Right cardiac atrium (tissue), 5 donors: Measurements from ENCODE around the gene ZNF296. TPM values are rescaled to one million over a fixed set of nuclear protein-coding genes. Genes with fewer than 3 reads are reported as not detected.

ENCODE experiments used
- ATAC-seq, 2 donors: fragments of 200-7000 bp; cut with Tn5 transposase; one replicate each; pipeline versions ENCODE4 v1.8.0 to v1.9.1; 2020; ENCODE audit warnings: moderate library complexity in 2 of 2, mild to moderate bottlenecking in 1 of 2
- DNase-seq, 3 donors: peaks; one replicate each; pipeline ENCODE4 v3.0.0-alpha.2; 2020
- H3K27ac ChIP-seq: one replicate; pipeline ENCODE4 v1.5.1; 2013; ENCODE audit warnings: mild to moderate bottlenecking, low read length, control low read depth, moderate library complexity
- H3K27me3 ChIP-seq: one replicate; pipeline ENCODE4 v1.6.1; 2013; ENCODE audit not compliant: control insufficient read depth, insufficient read depth
- H3K4me1 ChIP-seq: one replicate; pipeline ENCODE4 v1.6.1; 2013; ENCODE audit warnings: low read length; ENCODE audit not compliant: control insufficient read depth, insufficient read depth
- H3K4me3 ChIP-seq: one replicate; pipeline ENCODE4 v1.5.1; 2013; ENCODE audit warnings: low read length, control low read depth
- H3K9me3 ChIP-seq: one replicate; pipeline ENCODE4 v1.6.1; 2013; ENCODE audit warnings: low read length; ENCODE audit not compliant: control insufficient read depth
- WGBS: extraction: QIAGEN DNeasy Blood & Tissue Kit; methylation state at CpG from one replicate; pipeline ENCODE4 v1.1.7; 2013; 5-methylcytosine and 5-hydroxymethylcytosine counted together
- intact Hi-C, 4 donors: fragments of 100-400 bp; cut with DNase I; formaldehyde crosslinking; loops; one replicate each; pipeline versions ENCODE4 v1.11.0 to v1.14.0; 2022 to 2023
- polyA plus RNA-seq: library from polyadenylated mRNA; stranded (reverse); fragments of 200-250 nt; gene quantifications from one replicate; pipeline ENCODE4 v1.2.3, GENCODE V29; 2013
- total RNA-seq, 4 donors: library from RNA; stranded (reverse); fragmentation: NEBNext Ultra II Directional; extraction: Animal tissue kit (Norgen Biotek cat#: 25700); gene quantifications; one replicate each; pipeline ENCODE4 v1.2.1, GENCODE V29; 2021
- donor health status: healthy with polysubstance abuse.
- donor health status: DM: no; HTN: yes; CAD: no.
- donor health status: DM: no; HTN: no; CAD: no.
- donor health status: DM: no; HTN: yes; CAD: no; lungs with severe emphysema.
- donor health status: DM: yes; HTN: yes; CAD: no.

ZNF296 gene
- total and polyA plus RNA-seq, 5 donors: 0.25 to 0.35 (median 0.27) TPM; not detected in 1

DNA sequence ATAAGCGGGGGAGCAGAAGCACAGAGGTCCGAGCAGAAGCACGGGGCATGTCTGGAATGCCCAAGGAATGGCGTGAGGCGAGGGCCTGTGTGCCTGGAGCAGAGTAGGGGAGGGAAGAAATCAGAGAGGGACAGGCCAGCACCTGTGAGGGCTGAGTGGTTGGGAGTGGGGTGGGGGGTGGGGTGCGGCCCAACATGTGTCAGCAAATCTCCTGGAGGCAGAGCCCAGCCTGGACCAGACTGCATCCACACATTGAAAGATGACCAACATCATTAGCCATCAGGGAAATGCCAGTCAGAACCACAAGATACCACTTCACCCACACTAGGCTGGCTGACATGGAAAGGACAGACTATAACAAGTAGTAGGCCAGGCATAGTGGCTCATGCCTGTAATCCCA lies 26.2 kb downstream of the ZNF296 start:
- no peak for DNase-seq
- Histone ChIP-seq H3K9me3 (no peaks in the 10 kb centered on the region), H3K4me3 (no peak overlapping the region), H3K4me1 (peaks cover 4% of the 10 kb centered on the region), H3K27me3 (no peaks in the 10 kb centered on the region), H3K27ac (no peak overlapping the region)
- WGBS: 73% methylated on average over 6 of the region's 6 CpGs
- intact Hi-C loops: loop anchor here in 2 of 4 donors (10.0 kb wide), 1 partner anchor 145 kb away; the partner anchor contains the start of gene APOE (in 2 of the 2)
- no peak for ATAC-seq

DNA sequence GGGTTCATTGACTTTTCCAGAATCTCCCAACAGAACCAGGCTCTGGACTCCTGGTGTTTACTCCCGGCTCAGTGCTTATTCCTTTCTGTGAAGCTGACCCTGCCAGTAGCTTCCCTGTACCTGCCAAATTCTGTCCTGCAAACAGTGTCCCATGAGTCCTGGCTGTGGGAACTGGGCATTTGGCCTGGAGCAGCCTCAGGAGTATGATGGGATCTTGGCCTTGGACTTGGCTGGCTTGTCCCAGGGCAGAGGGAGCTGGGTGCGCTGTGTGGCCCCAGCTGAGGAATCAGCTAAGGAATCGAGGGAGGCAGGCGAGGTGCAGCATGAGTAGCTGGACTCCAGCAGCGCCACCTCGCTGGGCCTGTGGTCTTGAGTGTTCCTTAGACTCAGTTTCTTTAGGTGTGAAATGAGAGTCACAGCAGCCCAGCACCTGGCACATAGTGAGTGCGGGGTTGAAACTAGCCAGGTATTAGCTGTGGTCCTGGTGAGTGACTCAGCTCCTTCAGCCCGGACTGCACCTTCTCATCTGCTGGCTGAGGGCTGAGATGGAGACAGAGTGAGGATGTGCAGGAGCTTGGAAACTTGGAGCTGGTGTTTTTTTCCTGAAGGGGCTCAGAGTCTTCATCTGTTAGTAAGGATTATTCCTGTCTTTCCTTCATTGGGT lies 27.1 kb downstream of the ZNF296 start:
- Histone ChIP-seq H3K4me1 (peaks cover 4% of the 10 kb centered on the region), H3K9me3 (no peaks in the 10 kb centered on the region), H3K27ac (no peak overlapping the region), H3K27me3 (no peaks in the 10 kb centered on the region), H3K4me3 (no peak overlapping the region)
- WGBS: 77% methylated on average over 8 of the region's 8 CpGs
- intact Hi-C loops: no loop called here
- DNase-seq (no peak), ATAC-seq (peak; percentile 49 to 65)

DNA sequence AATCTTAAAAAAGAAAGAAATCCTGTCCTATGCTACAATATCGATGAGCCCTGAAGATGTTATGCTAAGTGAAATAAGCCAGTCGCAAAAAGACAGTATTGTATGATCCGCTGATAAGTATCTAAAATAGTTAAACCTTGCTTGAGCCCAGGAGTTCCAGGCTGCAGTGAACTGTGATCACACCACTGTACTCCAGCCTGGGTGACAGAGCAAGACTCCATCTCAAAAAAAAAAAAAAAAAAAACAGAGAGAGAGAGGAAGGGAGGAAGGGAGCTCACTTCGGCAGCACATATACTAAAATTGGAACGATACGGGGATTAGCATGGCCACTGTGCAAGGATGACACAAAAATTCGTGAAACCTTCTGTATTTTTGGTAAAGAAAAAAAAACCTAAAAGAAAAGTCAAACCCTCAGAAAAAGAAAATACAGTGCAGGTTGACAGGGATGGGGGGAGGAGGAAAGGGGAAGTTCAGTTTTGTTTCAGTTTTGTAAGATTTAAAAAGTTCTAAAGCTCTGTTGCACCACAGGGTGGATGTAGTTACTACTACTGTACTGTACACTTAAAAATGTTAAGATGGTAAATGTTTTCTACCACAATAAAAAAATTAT lies 29.0 kb downstream of the ZNF296 start:
- no peak for DNase-seq
- Histone ChIP-seq H3K9me3 (no peaks in the 10 kb centered on the region), H3K4me3 (no peak overlapping the region), H3K27me3 (no peaks in the 10 kb centered on the region), H3K27ac (no peak overlapping the region), H3K4me1 (peaks cover 4% of the 10 kb centered on the region)
- ATAC-seq: no peak
- 71% methylated on average over 7 of the region's 7 CpGs for WGBS
- intact Hi-C loops: no loop called here

DNA sequence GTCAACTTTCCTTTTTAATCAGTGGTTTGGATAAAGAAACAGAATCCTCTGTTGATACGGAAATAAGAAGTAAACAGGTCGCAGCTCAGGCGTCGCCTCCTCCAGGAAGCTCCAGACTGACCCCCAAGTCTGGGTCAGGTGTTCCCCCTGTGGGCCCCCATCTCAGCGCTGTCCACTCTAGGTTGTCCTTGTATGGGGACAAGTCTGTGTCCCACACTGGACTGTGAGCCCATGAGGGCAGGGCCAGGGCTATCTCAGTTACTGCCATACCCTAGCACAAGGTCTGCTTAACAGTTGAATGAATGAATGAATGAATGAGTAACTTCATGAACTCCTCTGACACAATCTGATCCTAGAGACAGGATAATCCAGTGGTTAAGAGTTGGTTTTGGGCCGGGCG lies 29.9 kb downstream of the ZNF296 start:
- Histone ChIP-seq H3K27me3 (no peaks in the 10 kb centered on the region), H3K4me3 (no peak overlapping the region), H3K4me1 (peaks cover 4% of the 10 kb centered on the region), H3K27ac (no peak overlapping the region), H3K9me3 (no peaks in the 10 kb centered on the region)
- intact Hi-C loops: no loop called here
- no peak for DNase-seq
- no peak for ATAC-seq
- 82% methylated on average over 7 of the region's 7 CpGs for WGBS

DNA sequence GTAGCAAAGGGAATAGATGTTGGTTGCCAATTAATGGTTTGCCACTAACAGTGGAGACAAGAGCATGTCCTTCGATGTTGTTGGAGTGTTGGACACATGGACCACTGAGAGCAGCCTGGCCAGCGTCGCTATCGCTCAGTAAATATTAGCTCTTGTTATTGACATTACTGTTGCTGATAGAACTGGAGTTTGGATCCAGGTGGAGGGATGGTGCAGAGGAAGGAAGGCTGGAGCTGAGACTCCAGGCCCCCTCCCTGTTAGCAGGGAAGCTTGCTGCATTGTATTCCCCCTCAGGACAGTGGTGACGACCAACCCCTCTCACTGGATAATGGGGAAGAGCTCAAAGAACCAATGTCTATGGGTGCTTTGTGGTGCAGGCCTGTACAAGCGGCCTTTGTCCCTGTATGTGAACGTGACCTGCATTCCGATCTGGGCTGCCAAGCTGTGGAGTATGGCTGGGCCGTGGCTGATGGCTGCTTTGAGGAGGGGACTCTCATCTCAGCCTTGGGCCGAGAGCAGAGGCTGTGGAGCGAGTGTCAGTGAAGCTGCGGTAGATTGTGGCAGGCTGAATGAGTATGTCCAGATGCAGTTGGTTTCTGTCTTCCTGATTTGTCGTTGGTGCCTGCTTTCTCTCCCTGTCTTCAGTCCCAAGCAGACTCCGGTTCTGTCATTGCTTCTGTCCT lies 30.5 kb downstream of the ZNF296 start:
- ATAC-seq (peak in 1 of 2 donors; percentile 28), DNase-seq (no peak)
- H3K9me3 ChIP-seq: no peaks in the 10 kb centered on the region
- H3K27ac ChIP-seq: no peak overlapping the region
- 70% methylated on average over 14 of the region's 14 CpGs for WGBS
- no peak overlapping the region for H3K4me3 ChIP-seq
- H3K4me1 ChIP-seq: peaks cover 4% of the 10 kb centered on the region
- intact Hi-C loops: no loop called here
- no peaks in the 10 kb centered on the region for H3K27me3 ChIP-seq

DNA sequence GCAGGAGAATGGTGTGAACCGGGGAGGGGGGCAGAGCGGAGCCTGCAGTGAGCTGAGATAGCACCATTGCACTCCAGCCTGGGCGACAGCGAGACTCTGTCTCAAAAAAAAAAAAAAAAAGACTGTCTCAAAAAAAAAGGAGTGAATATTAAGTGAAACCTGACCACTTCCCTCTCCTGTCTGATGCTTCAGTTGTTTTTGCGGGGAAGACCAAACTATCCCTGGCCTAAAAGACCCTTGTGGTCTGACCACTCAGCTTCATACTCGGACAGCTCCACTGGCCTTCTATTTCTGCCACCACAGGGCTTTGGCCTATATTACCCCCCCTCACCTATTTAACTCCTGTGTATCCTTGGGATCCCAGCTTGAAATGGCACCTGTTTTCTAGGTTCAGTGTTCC lies 35.2 kb downstream of the ZNF296 start:
- Histone ChIP-seq H3K9me3 (no peaks in the 10 kb centered on the region), H3K4me1 (peaks cover 4% of the 10 kb centered on the region), H3K4me3 (no peak overlapping the region), H3K27me3 (no peaks in the 10 kb centered on the region), H3K27ac (no peak overlapping the region)
- intact Hi-C loops: no loop called here
- DNase-seq: no peak
- 79% methylated on average over 6 of the region's 6 CpGs for WGBS
- no peak for ATAC-seq

DNA sequence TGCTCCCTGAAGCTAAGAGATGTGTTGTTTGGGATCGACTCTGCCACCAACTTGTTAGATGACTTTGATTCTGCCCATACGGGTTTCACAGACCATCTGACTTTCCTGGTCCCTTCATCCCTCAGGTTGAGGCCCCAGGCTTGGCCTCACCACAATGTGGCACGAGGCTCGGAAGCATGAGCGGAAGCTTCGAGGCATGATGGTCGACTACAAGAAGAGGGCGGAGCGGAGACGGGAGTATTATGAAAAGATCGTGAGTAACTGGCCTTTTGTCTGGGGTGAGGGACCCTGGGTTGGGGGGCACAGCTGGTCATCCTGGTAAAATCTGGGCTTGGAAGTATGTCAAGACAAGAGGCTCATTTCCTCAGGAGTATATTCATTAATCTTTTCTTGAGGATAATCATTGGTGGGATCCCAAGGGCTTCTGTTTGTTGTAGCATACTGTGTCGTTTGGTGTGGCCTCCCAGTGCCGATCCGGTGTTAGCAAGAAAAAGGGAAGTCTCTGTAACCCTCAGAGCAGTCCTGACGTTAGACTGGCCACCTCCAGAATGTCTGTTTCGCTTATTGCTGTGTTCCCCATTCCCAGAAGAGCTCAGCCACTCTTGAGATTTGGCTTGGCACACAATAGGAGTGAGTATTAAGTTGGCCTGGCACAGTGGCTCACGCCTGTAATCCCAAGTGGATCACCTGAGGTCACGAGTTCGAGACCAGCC lies 36.1 kb downstream of the ZNF296 start:
- no peaks in the 10 kb centered on the region for H3K27me3 ChIP-seq
- ATAC-seq (no peak), DNase-seq (no peak)
- peaks cover 4% of the 10 kb centered on the region for H3K4me1 ChIP-seq
- H3K27ac ChIP-seq: no peak overlapping the region
- peak overlapping the region; percentile 85 for H3K4me3 ChIP-seq
- no peaks in the 10 kb centered on the region for H3K9me3 ChIP-seq
- intact Hi-C loops: no loop called here
- 72% methylated on average over 19 of the region's 19 CpGs for WGBS

DNA sequence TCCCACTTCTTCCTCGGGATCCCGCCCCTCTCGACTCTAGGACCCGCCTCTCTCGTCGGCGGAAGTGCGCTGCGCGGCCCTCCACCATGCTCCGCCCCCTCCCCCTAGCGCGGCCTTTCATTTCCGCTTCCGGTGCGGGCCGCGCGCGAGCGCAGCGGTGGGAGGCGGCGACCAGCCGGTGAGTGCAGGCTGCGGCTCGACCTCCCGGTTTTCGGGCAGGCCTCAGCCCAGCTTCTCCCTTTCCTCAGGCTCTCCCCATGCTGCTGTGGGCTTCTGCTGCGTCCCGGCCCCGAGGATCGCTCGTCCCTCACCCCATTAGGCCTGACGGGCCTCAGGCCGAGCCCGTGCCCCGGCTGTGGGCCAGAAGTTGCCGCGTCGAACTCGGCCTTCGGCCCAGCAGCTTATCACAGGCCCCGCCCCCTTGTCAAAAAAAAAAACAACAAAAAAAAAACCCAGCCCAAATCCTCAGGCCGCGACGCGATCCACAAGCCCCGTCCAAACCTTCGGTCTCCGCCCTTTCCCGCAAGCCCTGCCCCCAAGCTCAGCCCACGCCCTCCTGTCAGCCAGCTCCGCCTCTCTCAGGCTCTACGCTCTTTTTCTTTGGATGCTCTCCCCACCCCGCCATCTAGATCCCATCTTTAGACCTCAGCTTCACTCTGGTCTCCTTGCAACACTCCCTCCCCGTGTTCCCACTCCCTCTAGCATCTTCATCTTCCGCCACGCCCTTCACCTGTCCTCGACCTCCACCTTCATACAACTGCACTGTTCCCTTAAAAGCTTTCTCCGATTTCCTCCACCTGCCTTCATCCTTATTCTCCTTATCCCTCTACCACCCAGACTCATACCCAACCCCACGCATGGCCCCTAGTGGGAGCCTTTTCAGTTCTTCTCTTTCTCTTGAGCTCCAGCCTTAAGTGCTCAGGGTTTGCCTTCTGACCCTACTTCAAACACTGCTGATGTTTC lies 37.1 kb downstream of the ZNF296 start, which contains the start of gene CLASRP:
Gene CLASRP (plus strand): TSS at position 115 of the 963 bp plus-strand sequence. CDS start 1,168 bp downstream, outside the sequence.
- intact Hi-C loops: no loop called here
- peak within 1 kb of the TSS; percentile 96 for H3K27ac ChIP-seq
- peaks cover 4% of the 10 kb centered on the region for H3K4me1 ChIP-seq
- no peaks in the 10 kb centered on the region for H3K9me3 ChIP-seq
- DNase-seq (peak; percentile 93 to 97 (median 97)), ATAC-seq (peak; percentile 98 to 99)
- no peaks in the 10 kb centered on the region for H3K27me3 ChIP-seq
- WGBS: 3% methylated on average over 62 of the region's 62 CpGs
- H3K4me3 ChIP-seq: peak within 1 kb of the TSS; percentile 85

DNA sequence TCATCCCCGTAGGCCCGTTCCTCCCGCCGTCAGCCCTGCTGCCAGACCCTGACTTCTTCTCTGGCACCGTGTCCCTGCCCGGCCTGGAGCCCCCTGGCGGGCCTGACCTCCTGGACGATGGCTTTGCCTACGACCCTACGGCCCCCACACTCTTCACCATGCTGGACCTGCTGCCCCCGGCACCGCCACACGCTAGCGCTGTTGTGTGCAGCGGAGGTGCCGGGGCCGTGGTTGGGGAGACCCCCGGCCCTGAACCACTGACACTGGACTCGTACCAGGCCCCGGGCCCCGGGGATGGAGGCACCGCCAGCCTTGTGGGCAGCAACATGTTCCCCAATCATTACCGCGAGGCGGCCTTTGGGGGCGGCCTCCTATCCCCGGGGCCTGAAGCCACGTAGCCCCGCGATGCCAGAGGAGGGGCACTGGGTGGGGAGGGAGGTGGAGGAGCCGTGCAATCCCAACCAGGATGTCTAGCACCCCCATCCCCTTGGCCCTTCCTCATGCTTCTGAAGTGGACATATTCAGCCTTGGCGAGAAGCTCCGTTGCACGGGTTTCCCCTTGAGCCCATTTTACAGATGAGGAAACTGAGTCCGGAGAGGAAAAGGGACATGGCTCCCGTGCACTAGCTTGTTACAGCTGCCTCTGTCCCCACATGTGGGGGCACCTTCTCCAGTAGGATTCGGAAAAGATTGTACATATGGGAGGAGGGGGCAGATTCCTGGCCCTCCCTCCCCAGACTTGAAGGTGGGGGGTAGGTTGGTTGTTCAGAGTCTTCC lies 38.7 kb downstream of the ZNF296 start:
- no peak for ATAC-seq
- 92% methylated on average over 37 of the region's 37 CpGs for WGBS
- H3K27me3 ChIP-seq: no peaks in the 10 kb centered on the region
- intact Hi-C loops: no loop called here
- peaks cover 4% of the 10 kb centered on the region for H3K4me1 ChIP-seq
- H3K9me3 ChIP-seq: no peaks in the 10 kb centered on the region
- H3K27ac ChIP-seq: no peak overlapping the region
- DNase-seq: peak in 1 of 3 donors; percentile 63
- H3K4me3 ChIP-seq: no peak overlapping the region
